Astrocyte of the cerebellum (primary cell): ENCODE results near the gene CSRP1.

Source experiments
- DNase-seq: peaks from one replicate; pipeline ENCODE4 v3.0.0-alpha.2; 2011; ENCODE audit warnings: low read depth
- H3K4me3 ChIP-seq: 2 replicates; pipeline ENCODE4 v1.5.1; 2011; ENCODE audit warnings: mild to moderate bottlenecking, low read depth, low read length, moderate library complexity
- in situ Hi-C: cut with HindIII; loops from 2 replicates; pipeline ENCODE4 v1.10.0; 2017; ENCODE audit warnings: low sequenced_read_pairs
- TF ChIP-seq, protein P1 (sequence below): IDR thresholded peaks from 2 replicates; pipeline ENCODE4 v1.5.1; 2012; ENCODE audit warnings: low read length, low read depth, moderate library complexity, mild to moderate bottlenecking; ENCODE audit errors: missing control alignments

CSRP1 gene

GRCh38 chr1:201513498-201514243, 6.7 kb upstream of the CSRP1 start:
- no peak overlapping the region for H3K4me3 ChIP-seq
- TF ChIP-seq, protein P1, sequence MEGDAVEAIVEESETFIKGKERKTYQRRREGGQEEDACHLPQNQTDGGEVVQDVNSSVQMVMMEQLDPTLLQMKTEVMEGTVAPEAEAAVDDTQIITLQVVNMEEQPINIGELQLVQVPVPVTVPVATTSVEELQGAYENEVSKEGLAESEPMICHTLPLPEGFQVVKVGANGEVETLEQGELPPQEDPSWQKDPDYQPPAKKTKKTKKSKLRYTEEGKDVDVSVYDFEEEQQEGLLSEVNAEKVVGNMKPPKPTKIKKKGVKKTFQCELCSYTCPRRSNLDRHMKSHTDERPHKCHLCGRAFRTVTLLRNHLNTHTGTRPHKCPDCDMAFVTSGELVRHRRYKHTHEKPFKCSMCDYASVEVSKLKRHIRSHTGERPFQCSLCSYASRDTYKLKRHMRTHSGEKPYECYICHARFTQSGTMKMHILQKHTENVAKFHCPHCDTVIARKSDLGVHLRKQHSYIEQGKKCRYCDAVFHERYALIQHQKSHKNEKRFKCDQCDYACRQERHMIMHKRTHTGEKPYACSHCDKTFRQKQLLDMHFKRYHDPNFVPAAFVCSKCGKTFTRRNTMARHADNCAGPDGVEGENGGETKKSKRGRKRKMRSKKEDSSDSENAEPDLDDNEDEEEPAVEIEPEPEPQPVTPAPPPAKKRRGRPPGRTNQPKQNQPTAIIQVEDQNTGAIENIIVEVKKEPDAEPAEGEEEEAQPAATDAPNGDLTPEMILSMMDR: no peak
- DNase-seq: no peak
- in situ Hi-C loops: no loop called here

- H3K4me3 ChIP-seq: no peak overlapping the region
- TF ChIP-seq, protein P1: no peak
- no peak for DNase-seq
- in situ Hi-C loops: no loop called here
These were observed 5.1 kb upstream of the CSRP1 start for GRCh38 chr1:201511941-201512539.

DNA sequence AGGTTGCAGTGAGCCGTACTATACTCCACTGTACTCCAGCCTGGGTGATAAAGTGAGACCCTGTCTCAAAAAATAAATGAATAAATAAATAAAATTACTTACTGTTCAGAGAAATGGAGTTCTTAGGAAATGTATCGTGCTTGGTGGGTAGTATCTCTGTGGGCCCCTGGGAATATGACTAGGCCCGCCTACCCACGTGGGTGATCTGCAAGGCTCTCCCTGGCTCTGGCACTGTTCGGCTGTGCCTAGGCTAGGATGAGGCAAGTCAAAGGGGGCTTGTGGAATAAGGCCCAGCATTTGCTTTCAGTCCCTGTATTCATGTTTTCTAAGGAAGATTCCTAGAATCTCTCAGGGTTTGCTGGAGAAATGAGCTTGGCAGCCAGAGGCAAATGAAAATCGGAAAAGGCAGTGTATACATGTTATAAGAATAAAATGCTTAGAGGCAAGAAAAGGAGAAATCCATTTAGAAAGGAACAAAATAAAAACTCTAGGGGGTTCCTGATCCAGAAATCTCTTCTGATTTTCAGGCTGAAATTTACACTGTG, 4.5 kb upstream of the CSRP1 start:
- TF ChIP-seq, protein P1: no peak
- no peak overlapping the region for H3K4me3 ChIP-seq
- in situ Hi-C loops: no loop called here
- no peak for DNase-seq

- no peak overlapping the region for H3K4me3 ChIP-seq
- TF ChIP-seq, protein P1: no peak
- in situ Hi-C loops: no loop called here
- DNase-seq: no peak
These were observed 3.8 kb upstream of the CSRP1 start for GRCh38 chr1:201510734-201511133.

DNA sequence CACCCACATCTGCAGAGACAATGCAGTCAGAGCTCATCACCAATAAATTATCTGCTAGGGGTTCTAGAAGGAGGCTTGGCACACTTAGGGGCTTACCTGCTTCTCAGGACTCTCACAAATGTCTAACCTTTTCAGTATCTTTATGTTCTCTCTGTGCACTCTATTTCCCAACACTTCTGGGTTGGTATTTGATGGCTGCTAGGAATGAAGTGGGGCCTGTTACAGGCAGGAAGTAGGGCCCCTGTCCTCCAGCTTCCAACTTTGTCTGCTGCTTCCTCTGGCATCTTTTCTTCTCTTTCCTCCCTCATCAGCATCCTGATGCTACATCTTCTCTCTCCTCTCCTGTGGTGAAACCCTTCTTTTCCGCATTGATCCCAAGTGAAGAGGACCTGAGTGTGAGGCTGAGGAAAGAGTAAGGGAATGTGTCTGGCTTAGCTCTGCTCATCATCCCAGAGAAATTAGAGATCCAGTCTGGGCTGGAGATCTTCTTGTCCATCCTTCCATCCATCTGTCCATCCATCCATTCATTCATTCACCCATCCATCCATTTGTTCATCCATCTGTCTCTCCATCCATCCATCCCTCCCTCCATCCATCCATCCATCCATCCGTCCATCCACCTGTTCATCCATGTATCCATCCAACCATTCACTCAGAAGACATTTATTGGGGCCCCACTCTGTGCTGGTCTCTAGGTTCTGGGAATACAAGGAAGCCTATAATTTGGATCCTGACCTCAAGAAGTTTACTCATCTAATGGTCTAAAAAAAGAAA, 2.9 kb upstream of the CSRP1 start:
- DNase-seq: no peak
- no peak overlapping the region for H3K4me3 ChIP-seq
- in situ Hi-C loops: no loop called here
- TF ChIP-seq, protein P1: no peak

GRCh38 chr1:201508809-201509208, 1.9 kb upstream of the CSRP1 start:
- no peak for DNase-seq
- in situ Hi-C loops: no loop called here
- H3K4me3 ChIP-seq: no peak overlapping the region
- TF ChIP-seq, protein P1: no peak
